ENCODE data around the gene NFXL1. TPM values are rescaled to one million over a fixed set of nuclear protein-coding genes. Genes with fewer than 3 reads are reported as not detected.

NFXL1 gene
- total RNA-seq, 4 donors from 2014 or later = 10.4 to 17.7 (median 12.0) TPM

GRCh38 chr4:47933840-47934239 is 19.5 kb upstream of the NFXL1 start:
- no peak for TF ChIP-seq CTCF (IDR thresholded peaks at IDR 0.05; ENCODE audit: low read depth)

GRCh38 chr4:47930971-47931804 is 16.8 kb upstream of the NFXL1 start:
- no peak for TF ChIP-seq CTCF (IDR thresholded peaks at IDR 0.05; ENCODE audit: low read depth)

- no peak for TF ChIP-seq CTCF (IDR thresholded peaks at IDR 0.05; ENCODE audit: low read depth)
These were observed 15.4 kb upstream of the NFXL1 start for GRCh38 chr4:47929682-47930201.

- no peak for TF ChIP-seq CTCF (IDR thresholded peaks at IDR 0.05; ENCODE audit: low read depth)
These were observed 12.4 kb upstream of the NFXL1 start for GRCh38 chr4:47926667-47927258.

- no peak for TF ChIP-seq CTCF (IDR thresholded peaks at IDR 0.05; ENCODE audit: low read depth)
These were observed 995 bp upstream of the NFXL1 start for GRCh38 chr4:47915378-47915777.

- TF ChIP-seq CTCF (IDR thresholded peaks at IDR 0.05; ENCODE audit: low read depth) = no peak
These were observed 499 bp upstream of the NFXL1 start for GRCh38 chr4:47914926-47915237.

GRCh38 chr4:47913861-47914219 is 543 bp downstream of the NFXL1 start:
- no peak for TF ChIP-seq CTCF (IDR thresholded peaks at IDR 0.05; ENCODE audit: low read depth)

Data from subcutaneous adipose tissue (tissue), 4 donors.